ENCODE measurements around the gene BAHCC1.

The BAHCC1 gene

GRCh38 chr17:81514739-81515529 lies 119.7 kb downstream of the BAHCC1 start:
- peak; percentile 83 to 87 for DNase-seq (ENCODE audit: low read depth in 2 of 2)

GRCh38 chr17:81515530-81516041 lies 120.3 kb downstream of the BAHCC1 start:
- DNase-seq (ENCODE audit: low read depth in 2 of 2): no peak
